ENCODE results near the gene TMEM52.

The TMEM52 gene

DNA sequence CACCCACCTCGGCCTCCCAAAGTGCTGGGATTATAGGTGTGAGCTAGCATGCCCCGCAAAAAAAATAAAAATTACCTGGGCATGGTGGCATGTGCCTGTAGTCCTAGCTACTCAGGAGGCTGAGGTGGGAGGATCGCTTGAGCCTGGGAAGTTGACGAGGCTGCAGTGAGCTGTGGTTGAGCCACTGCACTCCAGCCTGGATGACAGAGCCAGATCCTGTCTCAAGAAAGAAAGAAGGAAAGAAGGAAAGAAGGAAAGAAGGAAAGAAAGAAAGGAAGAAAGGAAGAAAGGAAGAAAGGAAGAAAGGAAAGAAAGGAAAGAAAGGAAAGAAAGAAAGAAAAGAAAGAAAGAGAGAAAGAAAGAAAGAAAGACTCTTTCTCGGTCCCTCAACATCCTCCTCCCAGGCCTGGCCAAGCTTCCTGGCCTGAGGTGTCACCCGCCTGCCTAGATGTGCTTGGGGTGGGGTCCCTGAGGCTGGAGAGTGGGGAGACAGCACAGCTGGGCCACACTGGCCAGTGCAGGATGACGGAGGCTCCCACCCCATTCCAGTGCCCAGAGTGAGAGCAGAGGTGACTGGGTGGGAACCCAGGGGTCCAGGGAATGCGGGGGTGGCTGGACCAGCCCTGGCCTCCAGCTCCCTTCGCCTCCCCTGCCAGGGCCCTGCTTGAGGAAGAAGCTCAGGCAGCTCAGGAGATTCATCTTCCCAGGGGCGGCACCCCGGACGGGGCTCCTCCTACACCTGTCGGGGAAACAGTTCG is 18.0 kb downstream of the TMEM52 start:
- H3K36me3 ChIP-seq (ENCODE audit: control insufficient read depth in 2 of 2, insufficient read depth in 1 of 2, low read length in 2 of 2): no peaks in the 10 kb centered on the region
- no peak overlapping the region for H3K4me3 ChIP-seq (ENCODE audit: low read depth, low read length)
- H3K9me3 ChIP-seq (ENCODE audit: control insufficient read depth, insufficient read depth, low read depth, low read length): no peaks in the 10 kb centered on the region
- H3K4me1 ChIP-seq (ENCODE audit: control insufficient read depth, insufficient read depth, low read length): no peaks in the 10 kb centered on the region
- no peak overlapping the region for H3K27ac ChIP-seq (ENCODE audit: extremely low read depth, low read depth, low read length)
- ChIA-PET CTCF (interaction anchor here (0.8 to 2.2 kb wide), 3 partner anchors 8 to 106 kb away, joined by 3 to 7 read pairs (median 4); no protein-coding TSS in a partner anchor), POLR2A (interaction anchor here (1.1 kb wide), 1 partner anchor 9 kb away, joined by 3 read pairs; no protein-coding TSS in a partner anchor)
- TF ChIP-seq ZNF701 (tag by site-specific recombination; IDR thresholded peaks at IDR 0.05): no peak
- TF ChIP-seq, protein P1, sequence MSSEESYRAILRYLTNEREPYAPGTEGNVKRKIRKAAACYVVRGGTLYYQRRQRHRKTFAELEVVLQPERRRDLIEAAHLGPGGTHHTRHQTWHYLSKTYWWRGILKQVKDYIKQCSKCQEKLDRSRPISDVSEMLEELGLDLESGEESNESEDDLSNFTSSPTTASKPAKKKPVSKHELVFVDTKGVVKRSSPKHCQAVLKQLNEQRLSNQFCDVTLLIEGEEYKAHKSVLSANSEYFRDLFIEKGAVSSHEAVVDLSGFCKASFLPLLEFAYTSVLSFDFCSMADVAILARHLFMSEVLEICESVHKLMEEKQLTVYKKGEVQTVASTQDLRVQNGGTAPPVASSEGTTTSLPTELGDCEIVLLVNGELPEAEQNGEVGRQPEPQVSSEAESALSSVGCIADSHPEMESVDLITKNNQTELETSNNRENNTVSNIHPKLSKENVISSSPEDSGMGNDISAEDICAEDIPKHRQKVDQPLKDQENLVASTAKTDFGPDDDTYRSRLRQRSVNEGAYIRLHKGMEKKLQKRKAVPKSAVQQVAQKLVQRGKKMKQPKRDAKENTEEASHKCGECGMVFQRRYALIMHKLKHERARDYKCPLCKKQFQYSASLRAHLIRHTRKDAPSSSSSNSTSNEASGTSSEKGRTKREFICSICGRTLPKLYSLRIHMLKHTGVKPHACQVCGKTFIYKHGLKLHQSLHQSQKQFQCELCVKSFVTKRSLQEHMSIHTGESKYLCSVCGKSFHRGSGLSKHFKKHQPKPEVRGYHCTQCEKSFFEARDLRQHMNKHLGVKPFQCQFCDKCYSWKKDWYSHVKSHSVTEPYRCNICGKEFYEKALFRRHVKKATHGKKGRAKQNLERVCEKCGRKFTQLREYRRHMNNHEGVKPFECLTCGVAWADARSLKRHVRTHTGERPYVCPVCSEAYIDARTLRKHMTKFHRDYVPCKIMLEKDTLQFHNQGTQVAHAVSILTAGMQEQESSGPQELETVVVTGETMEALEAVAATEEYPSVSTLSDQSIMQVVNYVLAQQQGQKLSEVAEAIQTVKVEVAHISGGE (tag by site-specific recombination; conservative IDR thresholded peaks at IDR 0.05; ENCODE audit: low read depth): no peak
- TF ChIP-seq, protein P2, sequence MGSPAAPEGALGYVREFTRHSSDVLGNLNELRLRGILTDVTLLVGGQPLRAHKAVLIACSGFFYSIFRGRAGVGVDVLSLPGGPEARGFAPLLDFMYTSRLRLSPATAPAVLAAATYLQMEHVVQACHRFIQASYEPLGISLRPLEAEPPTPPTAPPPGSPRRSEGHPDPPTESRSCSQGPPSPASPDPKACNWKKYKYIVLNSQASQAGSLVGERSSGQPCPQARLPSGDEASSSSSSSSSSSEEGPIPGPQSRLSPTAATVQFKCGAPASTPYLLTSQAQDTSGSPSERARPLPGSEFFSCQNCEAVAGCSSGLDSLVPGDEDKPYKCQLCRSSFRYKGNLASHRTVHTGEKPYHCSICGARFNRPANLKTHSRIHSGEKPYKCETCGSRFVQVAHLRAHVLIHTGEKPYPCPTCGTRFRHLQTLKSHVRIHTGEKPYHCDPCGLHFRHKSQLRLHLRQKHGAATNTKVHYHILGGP (tag by site-specific recombination; IDR thresholded peaks at IDR 0.05): no peak
- TF ChIP-seq, protein P3, sequence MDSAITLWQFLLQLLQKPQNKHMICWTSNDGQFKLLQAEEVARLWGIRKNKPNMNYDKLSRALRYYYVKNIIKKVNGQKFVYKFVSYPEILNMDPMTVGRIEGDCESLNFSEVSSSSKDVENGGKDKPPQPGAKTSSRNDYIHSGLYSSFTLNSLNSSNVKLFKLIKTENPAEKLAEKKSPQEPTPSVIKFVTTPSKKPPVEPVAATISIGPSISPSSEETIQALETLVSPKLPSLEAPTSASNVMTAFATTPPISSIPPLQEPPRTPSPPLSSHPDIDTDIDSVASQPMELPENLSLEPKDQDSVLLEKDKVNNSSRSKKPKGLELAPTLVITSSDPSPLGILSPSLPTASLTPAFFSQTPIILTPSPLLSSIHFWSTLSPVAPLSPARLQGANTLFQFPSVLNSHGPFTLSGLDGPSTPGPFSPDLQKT (IDR thresholded peaks at IDR 0.05; ENCODE audit: borderline replicate concordance, low read depth, low read length): no peak
- TF ChIP-seq, protein P4, sequence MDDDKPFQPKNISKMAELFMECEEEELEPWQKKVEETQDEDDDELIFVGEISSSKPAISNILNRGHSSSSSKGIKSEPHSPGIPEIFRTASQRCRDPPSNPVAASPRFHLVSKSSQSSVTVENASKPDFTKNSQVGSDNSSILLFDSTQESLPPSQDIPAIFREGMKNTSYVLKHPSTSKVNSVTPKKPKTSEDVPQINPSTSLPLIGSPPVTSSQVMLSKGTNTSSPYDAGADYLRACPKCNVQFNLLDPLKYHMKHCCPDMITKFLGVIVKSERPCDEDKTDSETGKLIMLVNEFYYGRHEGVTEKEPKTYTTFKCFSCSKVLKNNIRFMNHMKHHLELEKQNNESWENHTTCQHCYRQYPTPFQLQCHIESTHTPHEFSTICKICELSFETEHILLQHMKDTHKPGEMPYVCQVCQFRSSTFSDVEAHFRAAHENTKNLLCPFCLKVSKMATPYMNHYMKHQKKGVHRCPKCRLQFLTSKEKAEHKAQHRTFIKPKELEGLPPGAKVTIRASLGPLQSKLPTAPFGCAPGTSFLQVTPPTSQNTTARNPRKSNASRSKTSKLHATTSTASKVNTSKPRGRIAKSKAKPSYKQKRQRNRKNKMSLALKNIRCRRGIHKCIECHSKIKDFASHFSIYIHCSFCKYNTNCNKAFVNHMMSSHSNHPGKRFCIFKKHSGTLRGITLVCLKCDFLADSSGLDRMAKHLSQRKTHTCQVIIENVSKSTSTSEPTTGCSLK (tag by site-specific recombination; IDR thresholded peaks at IDR 0.05): no peak
- TF ChIP-seq ZNF366 (tag by site-specific recombination; conservative IDR thresholded peaks at IDR 0.05): peak; percentile 97
- no peak for TF ChIP-seq ZNF777 (tag by site-specific recombination; IDR thresholded peaks at IDR 0.05; ENCODE audit: borderline replicate concordance)
- TF ChIP-seq ZBTB20 (tag by site-specific recombination; IDR thresholded peaks at IDR 0.05): no peak
- TF ChIP-seq PRDM1 (tag by site-specific recombination; IDR thresholded peaks at IDR 0.05): peak; percentile 96
- no peak for TF ChIP-seq ZNF660 (tag by site-specific recombination; IDR thresholded peaks at IDR 0.05)
- TF ChIP-seq ZFP69B (tag by site-specific recombination; IDR thresholded peaks at IDR 0.05): no peak
- TF ChIP-seq WT1 (tag by site-specific recombination; IDR thresholded peaks at IDR 0.05): no peak
- TF ChIP-seq, protein P5, sequence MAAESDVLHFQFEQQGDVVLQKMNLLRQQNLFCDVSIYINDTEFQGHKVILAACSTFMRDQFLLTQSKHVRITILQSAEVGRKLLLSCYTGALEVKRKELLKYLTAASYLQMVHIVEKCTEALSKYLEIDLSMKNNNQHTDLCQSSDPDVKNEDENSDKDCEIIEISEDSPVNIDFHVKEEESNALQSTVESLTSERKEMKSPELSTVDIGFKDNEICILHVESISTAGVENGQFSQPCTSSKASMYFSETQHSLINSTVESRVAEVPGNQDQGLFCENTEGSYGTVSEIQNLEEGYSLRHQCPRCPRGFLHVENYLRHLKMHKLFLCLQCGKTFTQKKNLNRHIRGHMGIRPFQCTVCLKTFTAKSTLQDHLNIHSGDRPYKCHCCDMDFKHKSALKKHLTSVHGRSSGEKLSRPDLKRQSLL (tag by site-specific recombination; IDR thresholded peaks at IDR 0.05): peak; percentile 87; the same call in 1 of the 2 replicates
- TF ChIP-seq ZNF140 (tag by site-specific recombination; IDR thresholded peaks at IDR 0.05): no peak
- TF ChIP-seq ZXDB (tag by site-specific recombination; IDR thresholded peaks at IDR 0.05): no peak
- no peak for TF ChIP-seq ZNF596 (tag by site-specific recombination; IDR thresholded peaks at IDR 0.05)
- TF ChIP-seq ZNF664 (tag by site-specific recombination; IDR thresholded peaks at IDR 0.05): no peak
- no peak for TF ChIP-seq ZBTB48 (tag by site-specific recombination; IDR thresholded peaks at IDR 0.05)
- TF ChIP-seq, protein P6, sequence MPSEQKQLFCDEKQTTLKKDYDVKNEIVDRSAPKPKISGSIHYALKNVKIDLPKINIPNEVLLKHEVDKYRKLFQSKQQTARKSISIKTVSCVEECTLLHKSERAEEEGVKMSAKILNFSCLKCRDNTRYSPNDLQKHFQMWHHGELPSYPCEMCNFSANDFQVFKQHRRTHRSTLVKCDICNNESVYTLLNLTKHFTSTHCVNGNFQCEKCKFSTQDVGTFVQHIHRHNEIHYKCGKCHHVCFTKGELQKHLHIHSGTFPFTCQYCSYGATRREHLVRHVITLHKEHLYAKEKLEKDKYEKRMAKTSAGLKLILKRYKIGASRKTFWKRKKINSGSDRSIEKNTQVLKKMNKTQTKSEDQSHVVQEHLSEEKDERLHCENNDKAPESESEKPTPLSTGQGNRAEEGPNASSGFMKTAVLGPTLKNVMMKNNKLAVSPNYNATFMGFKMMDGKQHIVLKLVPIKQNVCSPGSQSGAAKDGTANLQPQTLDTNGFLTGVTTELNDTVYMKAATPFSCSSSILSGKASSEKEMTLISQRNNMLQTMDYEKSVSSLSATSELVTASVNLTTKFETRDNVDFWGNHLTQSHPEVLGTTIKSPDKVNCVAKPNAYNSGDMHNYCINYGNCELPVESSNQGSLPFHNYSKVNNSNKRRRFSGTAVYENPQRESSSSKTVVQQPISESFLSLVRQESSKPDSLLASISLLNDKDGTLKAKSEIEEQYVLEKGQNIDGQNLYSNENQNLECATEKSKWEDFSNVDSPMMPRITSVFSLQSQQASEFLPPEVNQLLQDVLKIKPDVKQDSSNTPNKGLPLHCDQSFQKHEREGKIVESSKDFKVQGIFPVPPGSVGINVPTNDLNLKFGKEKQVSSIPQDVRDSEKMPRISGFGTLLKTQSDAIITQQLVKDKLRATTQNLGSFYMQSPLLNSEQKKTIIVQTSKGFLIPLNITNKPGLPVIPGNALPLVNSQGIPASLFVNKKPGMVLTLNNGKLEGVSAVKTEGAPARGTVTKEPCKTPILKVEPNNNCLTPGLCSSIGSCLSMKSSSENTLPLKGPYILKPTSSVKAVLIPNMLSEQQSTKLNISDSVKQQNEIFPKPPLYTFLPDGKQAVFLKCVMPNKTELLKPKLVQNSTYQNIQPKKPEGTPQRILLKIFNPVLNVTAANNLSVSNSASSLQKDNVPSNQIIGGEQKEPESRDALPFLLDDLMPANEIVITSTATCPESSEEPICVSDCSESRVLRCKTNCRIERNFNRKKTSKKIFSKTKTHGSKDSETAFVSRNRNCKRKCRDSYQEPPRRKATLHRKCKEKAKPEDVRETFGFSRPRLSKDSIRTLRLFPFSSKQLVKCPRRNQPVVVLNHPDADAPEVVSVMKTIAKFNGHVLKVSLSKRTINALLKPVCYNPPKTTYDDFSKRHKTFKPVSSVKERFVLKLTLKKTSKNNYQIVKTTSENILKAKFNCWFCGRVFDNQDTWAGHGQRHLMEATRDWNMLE (tag by site-specific recombination; conservative IDR thresholded peaks at IDR 0.05; ENCODE audit: low read depth): no peak
- TF ChIP-seq ZNF433 (tag by site-specific recombination; IDR thresholded peaks at IDR 0.05; ENCODE audit: low read depth): no peak
